HG03025 (cell line): Measurements from ENCODE around the gene CCK.
A peak's percentile ranks its signal among the peaks of the same experiment; 100 is the strongest.
"Not testable (repeated sequence)": the region's sequence is repeated elsewhere in the genome, so short reads cannot be mapped to it uniquely, and the experiment has no call there.

ENCODE experiments used
- ATAC-seq: cut with Tn5 transposase; IDR thresholded peaks from one replicate; pipeline ENCODE4 v1.9.1; 2021; ENCODE audit warnings: mild to moderate bottlenecking, moderate library complexity; ENCODE audit not compliant: unreplicated experiment, low FRiP score

CCK gene

GRCh38 chr3:42266085-42266484 lies at the start of gene CCK:
TSS of gene CCK (minus strand) at chr3:42266185. CDS start at chr3:42263630, 2,555 bp downstream.
- ATAC-seq: no peak

- no peak for ATAC-seq
These were observed 48.4 kb upstream of the CCK start for GRCh38 chr3:42314411-42314810.

DNA sequence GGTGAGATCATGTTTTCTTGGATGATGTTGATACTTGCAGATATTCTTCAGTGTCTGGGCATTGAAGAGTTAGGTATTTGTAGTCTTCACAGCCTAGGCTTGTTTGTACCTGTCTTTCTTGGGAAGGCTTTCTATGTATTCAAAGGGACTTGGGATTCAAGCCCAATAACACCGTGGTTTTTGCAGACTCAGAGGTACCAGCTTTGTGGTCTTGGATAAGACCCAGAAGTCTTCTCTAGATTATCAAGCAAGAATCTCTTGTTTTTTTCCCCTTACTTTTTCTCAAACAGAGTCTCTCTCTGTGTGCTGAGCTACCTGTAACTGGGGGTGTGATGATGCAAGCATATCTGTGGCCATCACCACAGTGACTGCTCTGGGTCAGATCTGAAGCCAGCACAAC lies 42.7 kb upstream of the CCK start:
- ATAC-seq: no peak

DNA sequence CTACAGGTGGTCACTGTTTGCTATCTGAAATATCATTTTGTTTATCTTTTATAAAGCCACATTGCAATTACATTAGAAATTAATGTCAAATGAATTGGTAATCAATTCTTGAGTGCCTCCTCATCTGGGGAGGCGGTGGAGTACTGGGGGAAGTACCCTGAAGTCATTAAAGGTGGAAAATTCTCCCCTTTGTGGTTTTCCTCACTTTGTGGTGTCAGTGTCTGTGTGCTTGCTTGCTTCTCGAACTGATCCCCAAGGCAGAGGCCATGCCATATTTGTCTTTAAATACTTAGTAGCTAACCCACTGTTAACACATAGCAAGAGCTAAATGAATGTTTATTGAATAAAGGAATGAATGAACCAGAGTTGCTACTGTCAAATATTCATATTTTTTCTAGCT lies 40.5 kb upstream of the CCK start:
- ATAC-seq: no peak

DNA sequence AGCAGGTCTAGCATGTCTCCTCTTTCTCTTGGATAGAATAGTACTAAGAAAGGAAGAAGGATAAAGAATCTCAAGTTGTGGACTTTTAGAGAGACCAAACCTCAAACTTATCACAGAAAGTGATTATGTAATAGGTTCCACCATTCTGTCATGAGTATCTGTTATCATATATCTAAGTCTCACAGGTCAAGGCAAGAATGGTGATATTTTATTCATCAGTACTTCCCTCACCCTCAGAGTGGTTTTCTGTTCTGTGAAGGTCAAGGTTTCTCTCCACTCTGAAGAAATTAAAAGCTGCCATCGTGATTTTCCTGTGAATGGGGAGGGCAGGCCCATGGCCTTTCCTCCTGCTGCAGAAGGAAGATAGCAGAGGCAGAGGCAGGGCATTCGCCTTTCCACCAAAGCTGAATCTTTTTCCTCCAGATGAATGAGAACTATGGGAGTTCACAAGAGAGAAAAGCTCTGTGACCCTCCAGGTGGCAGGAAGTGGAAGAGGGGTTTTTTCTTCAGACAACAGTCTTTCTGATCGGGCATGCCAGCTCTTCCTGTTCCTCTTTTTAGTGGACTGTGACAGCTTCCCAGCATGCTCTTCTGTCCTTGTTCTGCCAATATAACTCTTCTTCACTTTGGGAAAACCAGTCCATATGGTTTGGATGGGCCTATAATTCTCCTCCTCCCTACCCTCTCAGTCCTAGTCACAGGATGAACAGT lies 37.1 kb upstream of the CCK start:
- no peak for ATAC-seq

- no peak for ATAC-seq
These were observed 35.6 kb upstream of the CCK start for GRCh38 chr3:42301446-42302175.

DNA sequence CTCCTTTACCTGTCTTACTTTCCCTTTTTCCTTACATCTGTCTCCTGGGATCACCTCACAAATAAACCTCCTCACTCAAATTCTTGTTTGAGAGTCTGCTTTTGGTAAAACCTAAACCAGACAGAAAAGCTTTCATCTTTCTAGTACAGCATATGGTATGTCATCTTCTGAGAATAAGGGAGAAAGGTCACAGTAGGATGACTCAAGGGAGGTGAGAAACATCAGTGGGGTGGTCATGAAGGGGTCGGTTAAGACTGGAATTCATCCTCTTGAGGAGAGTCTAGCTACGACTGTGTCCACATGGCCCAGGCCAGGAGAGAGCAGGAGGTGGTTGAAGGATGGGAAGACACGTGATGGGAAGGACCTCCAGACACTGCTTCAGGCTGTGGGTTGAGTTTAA lies 34.8 kb upstream of the CCK start:
- no peak for ATAC-seq

- ATAC-seq: no peak
These were observed 34.0 kb upstream of the CCK start for GRCh38 chr3:42300013-42300412.

GRCh38 chr3:42298259-42298658 lies 32.3 kb upstream of the CCK start:
- ATAC-seq: no peak

GRCh38 chr3:42292009-42292408 lies 26.0 kb upstream of the CCK start:
- ATAC-seq: no peak

DNA sequence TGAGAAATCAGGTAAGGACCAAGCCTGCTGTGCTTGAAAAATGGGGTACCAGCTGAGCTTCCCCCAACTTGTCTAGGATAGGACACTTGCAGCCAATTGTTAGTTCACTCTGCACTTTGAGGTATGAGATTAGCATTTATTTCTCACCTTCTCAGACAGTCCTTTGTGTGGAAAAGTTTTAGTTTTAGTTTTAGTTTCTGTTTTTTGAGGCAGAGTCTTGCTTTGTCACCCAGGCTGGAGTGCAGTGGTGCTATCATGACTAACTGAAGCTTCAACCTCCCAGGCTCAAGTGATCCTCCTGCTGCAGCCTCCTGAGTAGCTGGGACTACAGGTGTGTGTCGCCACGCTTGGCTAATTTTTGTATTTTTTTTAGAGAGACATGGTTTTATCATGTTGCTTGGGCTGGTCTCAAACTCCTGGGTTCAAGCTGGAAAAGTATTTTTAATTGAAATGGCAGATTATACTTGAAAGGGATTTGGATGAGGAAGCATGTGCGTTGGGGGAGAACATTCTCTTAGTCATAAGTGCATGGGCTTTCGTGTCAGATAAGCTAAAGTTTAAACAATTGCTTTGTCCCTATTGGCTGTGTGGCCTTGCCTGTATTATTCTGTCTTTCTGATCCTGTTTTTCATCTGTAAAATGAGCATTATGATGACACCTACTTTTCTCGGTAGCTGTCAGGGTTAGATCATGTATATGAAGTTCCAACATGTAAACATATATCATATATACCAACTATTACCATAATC lies 25.2 kb upstream of the CCK start:
- ATAC-seq: no peak

- ATAC-seq: no peak
These were observed 23.0 kb upstream of the CCK start for GRCh38 chr3:42289026-42289425.

DNA sequence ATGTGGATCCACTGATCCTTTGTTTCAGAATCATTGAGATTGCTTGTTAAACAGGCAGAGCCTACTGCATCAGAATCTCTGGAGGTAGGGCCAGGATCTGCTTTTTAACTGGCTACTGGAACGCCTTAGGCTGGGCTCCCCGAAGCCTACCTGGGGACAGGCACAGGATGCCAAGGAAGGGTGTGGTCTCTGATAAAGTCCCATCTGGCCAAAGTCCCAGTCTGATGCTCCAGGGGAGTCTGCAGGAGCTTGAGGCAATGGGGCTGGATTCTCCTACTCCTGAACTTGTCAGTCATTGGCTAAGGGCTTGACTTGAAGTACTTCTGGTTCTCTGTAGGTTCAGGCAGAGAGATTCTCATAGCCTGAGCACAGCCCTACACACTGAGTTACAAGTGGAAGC lies 22.4 kb upstream of the CCK start:
- no peak for ATAC-seq

DNA sequence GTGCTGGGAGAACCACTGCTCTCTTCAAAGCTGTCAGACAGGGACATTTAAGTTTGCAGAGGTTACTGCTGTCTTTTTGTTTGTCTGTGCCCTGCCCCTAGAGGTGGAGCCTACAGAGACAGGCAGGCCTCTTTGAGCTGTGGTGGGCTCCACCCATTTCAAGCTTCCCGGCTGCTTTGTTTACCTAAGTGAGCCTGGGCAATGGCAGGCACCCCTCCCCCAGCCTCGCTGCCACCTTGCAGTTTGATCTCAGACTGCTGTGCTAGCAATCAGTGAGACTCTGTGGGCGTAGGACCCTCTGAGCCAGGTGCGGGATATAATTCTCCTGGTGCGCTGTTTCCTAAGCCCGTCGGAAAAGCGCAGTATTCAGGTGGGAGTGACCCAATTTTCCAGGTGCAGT lies 21.4 kb upstream of the CCK start:
- not testable (repeated sequence) for ATAC-seq

DNA sequence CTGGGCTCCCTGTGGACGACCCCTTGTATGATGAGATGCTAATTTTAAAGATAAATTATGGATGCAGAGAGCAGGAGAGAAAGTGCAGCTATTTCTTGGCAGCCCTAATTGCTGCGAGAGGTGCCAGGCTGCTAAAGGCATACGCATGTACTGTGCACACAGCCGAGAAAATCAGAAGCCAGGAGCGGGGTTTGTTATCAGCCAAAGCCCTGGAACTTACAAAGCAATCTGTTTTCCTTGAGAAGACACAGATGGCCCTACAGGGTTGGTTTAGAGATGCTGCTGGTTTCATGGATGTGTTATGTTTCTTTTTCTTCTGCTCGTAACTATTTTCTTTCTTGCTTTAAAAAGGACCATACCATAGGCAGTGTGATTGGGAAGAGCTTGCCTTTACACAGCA lies 11.7 kb upstream of the CCK start:
- no peak for ATAC-seq

- ATAC-seq: peak; percentile 85
These were observed 10.5 kb upstream of the CCK start for GRCh38 chr3:42276141-42277132.

DNA sequence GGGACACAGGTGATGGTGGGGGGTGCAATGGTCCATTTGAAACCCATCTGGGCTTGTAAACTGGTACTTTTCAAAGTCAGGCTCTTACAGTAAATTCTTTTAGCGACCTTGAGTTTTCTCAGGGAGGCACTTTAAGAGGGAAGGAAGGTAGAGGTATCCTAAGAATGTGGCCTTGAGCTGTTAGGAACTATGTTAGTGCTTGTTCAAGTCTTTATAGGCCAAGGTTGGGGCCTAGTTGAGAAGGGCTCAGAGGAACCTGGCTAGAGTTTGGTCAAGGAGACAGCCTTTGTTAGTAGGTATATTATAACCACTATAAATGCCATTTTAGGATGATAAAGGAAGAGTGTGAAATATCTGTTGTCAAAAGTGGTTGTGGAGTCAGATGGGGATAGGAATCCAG lies 9.2 kb upstream of the CCK start:
- ATAC-seq: no peak

DNA sequence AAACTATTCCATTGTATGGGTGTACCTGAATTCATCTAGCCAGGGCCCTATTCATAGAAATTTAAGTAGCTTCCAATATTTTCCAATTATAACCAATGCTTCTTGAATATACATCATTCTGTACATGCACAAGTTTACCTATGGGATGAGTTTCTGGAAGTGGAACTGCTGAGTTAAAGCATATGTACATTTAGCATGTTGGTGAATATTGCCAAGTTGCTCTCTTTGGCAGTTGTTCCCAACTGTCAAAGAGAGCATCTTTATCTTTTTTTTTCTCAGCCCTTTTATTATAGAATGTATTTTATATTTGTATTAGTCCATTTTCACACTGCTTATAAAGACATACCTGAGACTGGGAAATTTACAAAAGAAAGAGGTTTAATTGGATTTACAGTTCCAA lies 8.3 kb upstream of the CCK start:
- ATAC-seq: no peak

- no peak for ATAC-seq
These were observed 7.4 kb upstream of the CCK start for GRCh38 chr3:42273361-42273760.

DNA sequence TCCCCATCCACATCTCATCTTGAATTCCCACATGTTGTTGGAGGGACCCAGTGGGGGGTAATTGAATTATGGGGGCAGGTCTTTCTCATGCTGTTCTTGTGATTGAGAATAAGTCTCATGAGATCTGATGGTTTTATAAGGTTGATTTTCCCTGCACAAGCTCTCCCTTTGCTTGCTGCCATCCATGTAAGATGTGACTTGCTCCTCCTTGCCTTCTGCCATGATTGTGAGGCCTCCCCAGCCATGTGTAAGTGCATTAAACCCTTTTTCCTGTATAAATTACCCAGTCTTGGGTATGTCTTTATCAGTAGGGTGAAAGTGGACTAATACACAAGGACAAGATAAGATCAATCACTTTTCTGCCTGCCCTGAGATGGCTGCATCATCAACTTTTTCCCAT lies 5.8 kb upstream of the CCK start:
- ATAC-seq: no peak
